H9 (cell line): ENCODE measurements around the gene PPFIA4. TPM values are rescaled to one million over a fixed set of nuclear protein-coding genes. Genes with fewer than 3 reads are reported as not detected.
A peak's percentile ranks its signal among the peaks of the same experiment; 100 is the strongest.

ENCODE experiments used
- DNase-seq: peaks from one replicate; pipeline ENCODE4 v3.0.0-alpha.2; 2017
- H2AFZ ChIP-seq: one replicate; pipeline ENCODE4 v1.6.1; 2013; ENCODE audit warnings: mild to moderate bottlenecking, low read length, control low read depth, moderate library complexity
- H2AK5ac ChIP-seq: 2 replicates; pipeline ENCODE4 v1.6.1; 2013; ENCODE audit warnings: low read length, control low read depth, mixed read lengths; ENCODE audit not compliant: insufficient read length
- H2BK120ac ChIP-seq: one replicate; pipeline ENCODE4 v1.6.1; 2013; ENCODE audit warnings: low read depth, mild to moderate bottlenecking, low read length, control low read depth, inconsistent platforms; ENCODE audit not compliant: poor library complexity, severe bottlenecking
- H2BK12ac ChIP-seq: 2 replicates; pipeline ENCODE4 v1.6.1; 2013; ENCODE audit warnings: low read length, control low read depth, mixed read lengths, low read depth; ENCODE audit not compliant: insufficient read length
- H2BK15ac ChIP-seq: 2 replicates; pipeline ENCODE4 v1.6.1; 2013; ENCODE audit warnings: low read depth, low read length, control low read depth
- H2BK20ac ChIP-seq: one replicate; pipeline ENCODE4 v1.6.1; 2013; ENCODE audit warnings: low read depth, mild to moderate bottlenecking, low read length, control low read depth, inconsistent platforms; ENCODE audit not compliant: poor library complexity, severe bottlenecking
- H2BK5ac ChIP-seq: 2 replicates; pipeline ENCODE4 v1.6.1; 2013; ENCODE audit warnings: low read length, control low read depth, mixed read lengths; ENCODE audit not compliant: insufficient read length
- H3K14ac ChIP-seq: 2 replicates; pipeline ENCODE4 v1.6.1; 2013; ENCODE audit warnings: low read length, control low read depth; ENCODE audit not compliant: insufficient read depth
- H3K18ac ChIP-seq: 2 replicates; pipeline ENCODE4 v1.6.1; 2013; ENCODE audit warnings: low read depth, mild to moderate bottlenecking, mixed read lengths, low read length, control low read depth; ENCODE audit not compliant: insufficient read length
- H3K23ac ChIP-seq: 2 replicates; pipeline ENCODE4 v1.6.1; 2013; ENCODE audit warnings: low read length, control low read depth, mixed read lengths, low read depth; ENCODE audit not compliant: insufficient read length
- H3K23me2 ChIP-seq: 2 replicates; pipeline ENCODE4 v1.6.1; 2013; ENCODE audit warnings: low read depth, mild to moderate bottlenecking, mixed read lengths, low read length, control low read depth; ENCODE audit not compliant: insufficient read length, poor library complexity, severe bottlenecking
- H3K27ac ChIP-seq: 2 replicates; pipeline ENCODE4 v1.5.1; 2013; ENCODE audit warnings: low read length, control low read depth, mixed read lengths, low read depth; ENCODE audit not compliant: insufficient read length
- H3K27me3 ChIP-seq: 2 replicates; pipeline ENCODE4 v1.6.1; 2013; ENCODE audit warnings: low read length, control low read depth, inconsistent platforms; ENCODE audit not compliant: insufficient read depth
- H3K4ac ChIP-seq: 2 replicates; pipeline ENCODE4 v1.6.1; 2013; ENCODE audit warnings: low read depth, mild to moderate bottlenecking, control low read depth, inconsistent platforms, low read length, moderate library complexity
- H3K4me1 ChIP-seq: 2 replicates; pipeline ENCODE4 v1.6.1; 2013; ENCODE audit warnings: low read length, control low read depth, inconsistent platforms; ENCODE audit not compliant: insufficient read depth
- H3K4me2 ChIP-seq: 2 replicates; pipeline ENCODE4 v1.6.1; 2013; ENCODE audit warnings: low read length, control low read depth, mixed read lengths; ENCODE audit not compliant: insufficient read length, insufficient read depth
- H3K56ac ChIP-seq: 2 replicates; pipeline ENCODE4 v1.6.1; 2013; ENCODE audit warnings: low read depth, mild to moderate bottlenecking, mixed read lengths, low read length, control low read depth; ENCODE audit not compliant: insufficient read length
- H3K79me1 ChIP-seq: 2 replicates; pipeline ENCODE4 v1.6.1; 2013; ENCODE audit warnings: low read depth, mild to moderate bottlenecking, moderate library complexity, low read length, control low read depth, inconsistent platforms; ENCODE audit not compliant: insufficient read depth, poor library complexity, severe bottlenecking
- H3K79me2 ChIP-seq: 2 replicates; pipeline ENCODE4 v1.6.1; 2013; ENCODE audit warnings: low read length, control low read depth, inconsistent platforms; ENCODE audit not compliant: insufficient read depth
- H3K9ac ChIP-seq: 2 replicates; pipeline ENCODE4 v1.6.1; 2013; ENCODE audit warnings: low read length, control low read depth, mixed read lengths; ENCODE audit not compliant: insufficient read length; ENCODE audit errors: extremely low read depth
- H3K9me3 ChIP-seq: one replicate; pipeline ENCODE4 v1.6.1; 2013; ENCODE audit warnings: low read depth, low read length, inconsistent platforms; ENCODE audit not compliant: control insufficient read depth
- H3T11ph ChIP-seq: one replicate; pipeline ENCODE4 v1.6.1; 2013; ENCODE audit warnings: mild to moderate bottlenecking, low read length, control low read depth, inconsistent platforms
- H4K20me1 ChIP-seq: one replicate; pipeline ENCODE4 v1.6.1; 2013; ENCODE audit not compliant: control insufficient read depth, insufficient read length, insufficient read depth
- H4K5ac ChIP-seq: 2 replicates; pipeline ENCODE4 v1.6.1; 2013; ENCODE audit warnings: low read depth, mild to moderate bottlenecking, mixed read lengths, low read length, control low read depth; ENCODE audit not compliant: insufficient read length
- H4K8ac ChIP-seq: replicated peaks from 2 replicates; pipeline ENCODE4 v1.6.1; 2013; ENCODE audit warnings: low read length, control low read depth, mixed read lengths, low read depth; ENCODE audit not compliant: insufficient read length
- H4K91ac ChIP-seq: 2 replicates; pipeline ENCODE4 v1.6.1; 2013; ENCODE audit warnings: low read depth, mild to moderate bottlenecking, moderate library complexity, mixed read lengths, low read length, control low read depth; ENCODE audit not compliant: insufficient read length
- H3K27ac Mint-ChIP-seq, 3 experiments: 2 replicates in 2 of 3; 3 replicates in 1 of 3; pipeline ENCODE4 v1.8.0; 2020 to 2021; ENCODE audit warnings: mixed read lengths in 3 of 3, mild to moderate bottlenecking in 1 of 3, moderate library complexity in 1 of 3
- H3K27me3 Mint-ChIP-seq: 2 replicates; pipeline ENCODE4 v1.8.0; 2021; ENCODE audit warnings: low read depth, mild to moderate bottlenecking, moderate library complexity, mixed read lengths
- H3K36me3 Mint-ChIP-seq, 3 experiments: 2 replicates in 2 of 3; 3 replicates in 1 of 3; pipeline ENCODE4 v1.8.0; 2020 to 2021; ENCODE audit warnings: low read depth in 3 of 3, mixed read lengths in 3 of 3; ENCODE audit not compliant: insufficient read depth in 1 of 3
- H3K4me1 Mint-ChIP-seq, 2 experiments: 2 replicates each; pipeline ENCODE4 v1.8.0; 2020; ENCODE audit warnings: mixed read lengths in 2 of 2
- H3K4me3 Mint-ChIP-seq, 2 experiments: 2 replicates in 1 of 2; 3 replicates in 1 of 2; pipeline ENCODE4 v1.8.0; 2020 to 2021; ENCODE audit warnings: mild to moderate bottlenecking in 2 of 2, mixed read lengths in 2 of 2, moderate library complexity in 1 of 2
- H3K9me3 Mint-ChIP-seq, 2 experiments: 2 replicates in 1 of 2; 3 replicates in 1 of 2; pipeline ENCODE4 v1.8.0; 2020; ENCODE audit warnings: mild to moderate bottlenecking in 2 of 2, mixed read lengths in 2 of 2, moderate library complexity in 1 of 2
- CTCF ChIP-seq: fragments of 200-600 bp; sonication (generic); conservative IDR thresholded peaks from 3 replicates; pipeline ENCODE4 v1.8.0; 2021; ENCODE audit warnings: antibody characterized with exemption, mild to moderate bottlenecking
- WGBS: extraction: QIAGEN DNeasy Blood & Tissue Kit; methylation state at CpG from one replicate; pipeline ENCODE4 v1.1.7; 2013; ENCODE audit warnings: missing lambda C conversion rate, low lambda C conversion rate, mixed read lengths; ENCODE audit not compliant: insufficient read length; ENCODE audit errors: extremely low coverage; 5-methylcytosine and 5-hydroxymethylcytosine counted together
- total RNA-seq: library from RNA; stranded (reverse); gene quantifications from 2 replicates; pipeline ENCODE4 v1.2.1, GENCODE V29; 2021

Gene PPFIA4
- total RNA-seq, 1 experiment from 2014 or later, result 3.9 TPM

GRCh38 chr1:203036135-203036534 is 9.8 kb downstream of the PPFIA4 start:
- DNase-seq, result peak; percentile 38
- no peak overlapping the region for H3K56ac ChIP-seq
- H2BK5ac ChIP-seq, result no peak overlapping the region
- no peaks in the 10 kb centered on the region for H3K27me3 ChIP-seq
- H3K4me1 ChIP-seq, result peaks cover 7% of the 10 kb centered on the region; the same call in 1 of the 2 replicates
- no peak overlapping the region for H3T11ph ChIP-seq
- H3K9ac ChIP-seq, result no peak overlapping the region
- no peak overlapping the region for H3K23ac ChIP-seq
- H3K79me2 ChIP-seq, result no peaks in the 10 kb centered on the region
- peaks cover 3% of the 10 kb centered on the region for H3K27me3 Mint-ChIP-seq
- no CpG with 5 or more reads among the region's 4 CpGs for WGBS
- no peak overlapping the region for H2AFZ ChIP-seq
- no peak overlapping the region for H3K4me3 Mint-ChIP-seq
- H3K4ac ChIP-seq, result no peak overlapping the region
- no peak overlapping the region for H4K91ac ChIP-seq
- H2BK20ac ChIP-seq, result no peak overlapping the region
- H2AK5ac ChIP-seq, result no peak overlapping the region
- H3K9me3 Mint-ChIP-seq, result no peaks in the 10 kb centered on the region
- no peak overlapping the region for H2BK12ac ChIP-seq
- no peak for TF ChIP-seq CTCF
- no peak overlapping the region for H2BK120ac ChIP-seq
- no peak overlapping the region for H3K4me2 ChIP-seq
- no peak overlapping the region for H4K8ac ChIP-seq
- H3K23me2 ChIP-seq, result no peaks in the 10 kb centered on the region
- peak overlapping the region in 1 of 3 experiments; percentile 88; a peak in 2 of 7 replicates for H3K27ac Mint-ChIP-seq
- H4K20me1 ChIP-seq, result peaks cover 1% of the 10 kb centered on the region
- no peak overlapping the region for H3K18ac ChIP-seq
- H3K9me3 ChIP-seq, result no peaks in the 10 kb centered on the region
- no peak overlapping the region for H4K5ac ChIP-seq
- H3K79me1 ChIP-seq, result no peaks in the 10 kb centered on the region
- no peak overlapping the region for H2BK15ac ChIP-seq
- H3K4me1 Mint-ChIP-seq, result peaks cover 24 to 30% of the 10 kb centered on the region in 2 experiments
- peaks cover 1 to 11% (median 2%) of the 10 kb centered on the region in 3 experiments; a peak in 4 of 7 replicates for H3K36me3 Mint-ChIP-seq
- 0 out of 2 replicates have a peak overlapping the region, but pooled peaks have one; percentile 32 for H3K14ac ChIP-seq
- H3K27ac ChIP-seq, result no peak overlapping the region
